HCT116 (cell line): ENCODE results near the gene VEGFA. TPM values are rescaled to one million over a fixed set of nuclear protein-coding genes. Genes with fewer than 3 reads are reported as not detected.
A peak's percentile ranks its signal among the peaks of the same experiment; 100 is the strongest.

Experiments
- ATAC-seq: fragments of 200-7000 bp; cut with Tn5 transposase; 2 replicates; pipeline ENCODE4 v1.9.1; 2020; ENCODE audit warnings: mild to moderate bottlenecking, moderate library complexity
- BruUV-seq: library from RNA; stranded (reverse); fragments of 400-500 nt; replicated peaks from 2 replicates; lab custom pipeline; 2021; lab: Mats Ljungman, UMichigan
- CTCF ChIA-PET: fragments of 300-600 bp; sonication (Branson Sonifier 250); formaldehyde crosslinking; loops from one replicate; lab custom pipeline; 2021; ENCODE audit warnings: antibody characterized with exemption; lab: Charles Lee
- POLR2A ChIA-PET: fragments of 300-600, 350-600 bp; sonication (Branson Sonifier 250); formaldehyde crosslinking; loops from one replicate; lab custom pipeline; 2021; ENCODE audit warnings: antibody characterized with exemption; lab: Charles Lee
- RAD21 ChIA-PET, 2 experiments: fragments of 300-600 bp; sonication (Branson Sonifier 250); formaldehyde crosslinking; loops; one replicate each; lab custom pipeline; 2023; ENCODE audit warnings: low total read pairs in 2 of 2; ENCODE audit not compliant: uncharacterized antibody in 2 of 2, unreplicated experiment in 2 of 2, low non-redundant PET in 1 of 2; lab: Charles Lee
- DNase-seq: peaks from one replicate; pipeline ENCODE4 v3.0.0-alpha.2; 2010; ENCODE audit warnings: low read depth, low spot score
- H2AFZ ChIP-seq: fragments of 200-600 bp; shearing (Covaris generic), sonication (generic); 2 replicates; pipeline ENCODE4 v1.6.1; 2017; ENCODE audit warnings: low read depth, mixed run types, mixed read lengths, antibody characterized with exemption, low read length; ENCODE audit not compliant: poor library complexity, severe bottlenecking
- H3K27ac ChIP-seq: 2 replicates; pipeline ENCODE4 v1.5.1; 2012; ENCODE audit warnings: low read depth, low read length
- H3K27me3 ChIP-seq: fragments of 200-600 bp; sonication (generic); 2 replicates; pipeline ENCODE4 v1.6.1; 2016; ENCODE audit warnings: mixed run types, low read length, mixed read lengths; ENCODE audit not compliant: insufficient read depth
- H3K36me3 ChIP-seq, 2 experiments: fragments of 200-500 bp in 1 of 2; fragments of 200-600 bp in 1 of 2; sonication (Bioruptor generic) in 1 of 2; sonication (generic) in 1 of 2; 2 replicates each; pipeline versions ENCODE4 v1.5.1 to v1.6.1; 2014 to 2016; ENCODE audit warnings: low read length in 2 of 2, inconsistent platforms in 1 of 2, mixed read lengths in 1 of 2, mixed run types in 1 of 2; ENCODE audit not compliant: insufficient read depth in 2 of 2, control insufficient read depth in 1 of 2
- H3K4me1 ChIP-seq, 2 experiments: fragments of 200-600 bp in 1 of 2; sonication (generic) in 1 of 2; 2 replicates each; pipeline versions ENCODE4 v1.5.1 to v1.6.1; 2012 to 2017; ENCODE audit warnings: low read length in 2 of 2, inconsistent platforms in 1 of 2, mild to moderate bottlenecking in 1 of 2, mixed read lengths in 1 of 2, mixed run types in 1 of 2, moderate library complexity in 1 of 2; ENCODE audit not compliant: insufficient read depth in 2 of 2, control insufficient read depth in 1 of 2
- H3K4me2 ChIP-seq: fragments of 200-600 bp; sonication (generic); 2 replicates; pipeline ENCODE4 v1.6.1; 2017; ENCODE audit warnings: mixed run types, low read length, mixed read lengths
- H3K4me3 ChIP-seq, 2 experiments: fragments of 200-600 bp in 1 of 2; sonication (generic) in 1 of 2; replicated peaks in 1 of 2; 2 replicates each; pipeline ENCODE4 v1.5.1; 2011 to 2016; ENCODE audit warnings: low read length in 2 of 2, control low read depth in 1 of 2, low read depth in 1 of 2, mild to moderate bottlenecking in 1 of 2, mixed read lengths in 1 of 2, mixed run types in 1 of 2
- H3K79me2 ChIP-seq: fragments of 200-600 bp; sonication (generic); 2 replicates; pipeline ENCODE4 v1.6.1; 2017; ENCODE audit warnings: mild to moderate bottlenecking, mixed run types, low read length, moderate library complexity, mixed read lengths; ENCODE audit not compliant: insufficient read depth
- H3K9ac ChIP-seq: fragments of 200-600 bp; sonication (generic); 2 replicates; pipeline ENCODE4 v1.6.1; 2016; ENCODE audit warnings: low read length, mixed read lengths
- H3K9me2 ChIP-seq: fragments of 200-600 bp; sonication (generic), shearing (Covaris generic); 2 replicates; pipeline ENCODE4 v1.6.1; 2017; ENCODE audit warnings: mixed run types, mild to moderate bottlenecking, moderate library complexity; ENCODE audit not compliant: insufficient read depth
- H3K9me3 ChIP-seq, 2 experiments: fragments of 200-500 bp in 1 of 2; fragments of 200-600 bp in 1 of 2; sonication (Bioruptor generic) in 1 of 2; sonication (generic) in 1 of 2; 2 replicates each; pipeline ENCODE4 v1.6.1; 2014 to 2017; ENCODE audit warnings: low read length in 2 of 2, mixed read lengths in 2 of 2, inconsistent platforms in 1 of 2, low read depth in 1 of 2, mild to moderate bottlenecking in 1 of 2, mixed run types in 1 of 2, moderate library complexity in 1 of 2; ENCODE audit not compliant: control insufficient read depth in 1 of 2, insufficient read depth in 1 of 2
- H4K20me1 ChIP-seq: fragments of 200-600 bp; sonication (generic), shearing (Covaris generic); 2 replicates; pipeline ENCODE4 v1.6.1; 2017; ENCODE audit warnings: mixed run types, mild to moderate bottlenecking, moderate library complexity; ENCODE audit not compliant: insufficient read depth
- ELF1 ChIP-seq: IDR thresholded peaks from 2 replicates; pipeline ENCODE4 v1.6.1; 2012; ENCODE audit warnings: low read depth, borderline replicate concordance
- EZH2 ChIP-seq: fragments of 200-600 bp; sonication (generic); IDR thresholded peaks from 2 replicates; pipeline ENCODE4 v1.6.1; 2017; ENCODE audit warnings: antibody characterized with exemption, mixed run types
- FOSL1 ChIP-seq: IDR thresholded peaks from 2 replicates; pipeline ENCODE4 v1.6.1; 2012; ENCODE audit warnings: low read depth
- POLR2AphosphoS5 ChIP-seq: IDR thresholded peaks from 2 replicates; pipeline ENCODE4 v1.6.1; 2011; ENCODE audit warnings: mild to moderate bottlenecking, low read depth, low read length, moderate library complexity
- SIN3A ChIP-seq: IDR thresholded peaks from 2 replicates; pipeline ENCODE4 v1.6.1; 2012; ENCODE audit warnings: low read depth
- SP1 ChIP-seq: IDR thresholded peaks from 2 replicates; pipeline ENCODE4 v1.6.1; 2012; ENCODE audit warnings: low read depth
- intact Hi-C: fragments of 100-400 bp; cut with micrococcal nuclease; formaldehyde crosslinking; loops from 2 replicates; pipeline ENCODE4 v1.10.0; 2022
- total RNA-seq: library from RNA; stranded (reverse); gene quantifications from one replicate; pipeline ENCODE4 v1.2.1, GENCODE V29; 2021; ENCODE audit not compliant: unreplicated experiment
- TF ChIP-seq, protein P1 (sequence below), 3 experiments: fragments of 200-600 bp in 1 of 3; sonication (generic) in 1 of 3; IDR thresholded peaks in 2 of 3; conservative IDR thresholded peaks in 1 of 3; 2 replicates each; pipeline ENCODE4 v1.5.1; 2012 to 2017; ENCODE audit warnings: low read depth in 2 of 3, low read length in 2 of 3, antibody characterized with exemption in 1 of 3, borderline replicate concordance in 1 of 3, control low read depth in 1 of 3, mild to moderate bottlenecking in 1 of 3, mixed read lengths in 1 of 3, mixed run types in 1 of 3, moderate library complexity in 1 of 3; ENCODE audit not compliant: insufficient read depth in 1 of 3
- TF ChIP-seq, protein P2 (sequence below): IDR thresholded peaks from 2 replicates; pipeline ENCODE4 v1.6.1; 2012; ENCODE audit warnings: low read depth
- TF ChIP-seq, protein P3 (sequence below): IDR thresholded peaks from 2 replicates; pipeline ENCODE4 v1.6.1; 2011; ENCODE audit warnings: mild to moderate bottlenecking, low read length, moderate library complexity; ENCODE audit not compliant: insufficient replicate concordance; ENCODE audit errors: extremely low read depth

Gene VEGFA
- total RNA-seq, 1 experiment from 2014 or later, result 112 TPM

DNA sequence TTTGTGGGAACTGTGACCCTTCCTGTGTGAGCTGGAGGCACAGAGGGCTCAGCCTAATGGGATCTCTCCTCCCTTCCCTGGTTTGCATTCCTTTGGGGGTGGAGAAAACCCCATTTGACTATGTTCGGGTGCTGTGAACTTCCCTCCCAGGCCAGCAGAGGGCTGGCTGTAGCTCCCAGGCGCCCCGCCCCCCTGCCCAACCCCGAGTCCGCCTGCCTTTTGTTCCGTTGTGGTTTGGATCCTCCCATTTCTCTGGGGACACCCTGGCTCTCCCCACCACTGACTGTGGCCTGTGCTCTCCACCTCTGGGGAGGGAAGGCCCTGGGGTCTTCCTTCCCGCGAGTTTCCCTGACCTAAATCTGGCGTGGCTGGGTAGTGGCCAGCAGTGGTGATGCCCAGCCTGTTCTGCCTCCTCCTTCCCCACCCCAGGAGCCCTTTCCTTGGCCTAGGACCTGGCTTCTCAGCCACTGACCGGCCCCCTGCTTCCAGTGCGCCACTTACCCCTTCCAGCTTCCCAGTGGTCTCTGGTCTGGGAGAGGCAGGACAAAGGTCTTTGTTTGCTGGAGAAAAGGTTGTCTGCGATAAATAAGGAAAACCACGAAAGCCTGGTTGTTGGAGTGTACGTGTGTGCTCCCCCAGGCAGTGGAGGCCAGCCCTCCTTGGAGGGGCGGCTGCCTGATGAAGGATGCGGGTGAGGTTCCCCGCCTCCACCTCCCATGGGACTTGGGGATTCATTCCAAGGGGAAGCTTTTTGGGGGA is 4.9 kb downstream of the VEGFA start:
- TF ChIP-seq SP1 (no peak), FOSL1 (no peak), POLR2AphosphoS5 (no peak; the same call in 1 of the 2 replicates), EZH2 (no peak)
- TF ChIP-seq, protein P1, sequence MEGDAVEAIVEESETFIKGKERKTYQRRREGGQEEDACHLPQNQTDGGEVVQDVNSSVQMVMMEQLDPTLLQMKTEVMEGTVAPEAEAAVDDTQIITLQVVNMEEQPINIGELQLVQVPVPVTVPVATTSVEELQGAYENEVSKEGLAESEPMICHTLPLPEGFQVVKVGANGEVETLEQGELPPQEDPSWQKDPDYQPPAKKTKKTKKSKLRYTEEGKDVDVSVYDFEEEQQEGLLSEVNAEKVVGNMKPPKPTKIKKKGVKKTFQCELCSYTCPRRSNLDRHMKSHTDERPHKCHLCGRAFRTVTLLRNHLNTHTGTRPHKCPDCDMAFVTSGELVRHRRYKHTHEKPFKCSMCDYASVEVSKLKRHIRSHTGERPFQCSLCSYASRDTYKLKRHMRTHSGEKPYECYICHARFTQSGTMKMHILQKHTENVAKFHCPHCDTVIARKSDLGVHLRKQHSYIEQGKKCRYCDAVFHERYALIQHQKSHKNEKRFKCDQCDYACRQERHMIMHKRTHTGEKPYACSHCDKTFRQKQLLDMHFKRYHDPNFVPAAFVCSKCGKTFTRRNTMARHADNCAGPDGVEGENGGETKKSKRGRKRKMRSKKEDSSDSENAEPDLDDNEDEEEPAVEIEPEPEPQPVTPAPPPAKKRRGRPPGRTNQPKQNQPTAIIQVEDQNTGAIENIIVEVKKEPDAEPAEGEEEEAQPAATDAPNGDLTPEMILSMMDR (IDR thresholded peaks at IDR 0.05 in 2 of 3, conservative IDR thresholded peaks at IDR 0.05 in 1 of 3; ENCODE audit: borderline replicate concordance in 1 of 3, insufficient read depth in 1 of 3, low read depth in 2 of 3, low read length in 2 of 3), result peak in 2 of 3 experiments; percentile 77 to 84; a peak in 4 of 6 replicates
- RAD21 ChIA-PET, result no interaction called here
- Histone ChIP-seq H3K9me3 (no peaks in the 10 kb centered on the region), H3K4me2 (peak overlapping the region; percentile 88), H3K27me3 (no peaks in the 10 kb centered on the region), H3K9me2 (no peaks in the 10 kb centered on the region), H3K79me2 (peaks cover 93% of the 10 kb centered on the region), H3K27ac (peak overlapping the region; percentile 58), H4K20me1 (no peaks in the 10 kb centered on the region), H2AFZ (no peak overlapping the region), H3K4me1 (peaks cover 38 to 43% of the 10 kb centered on the region in 2 experiments), H3K9ac (0 out of 2 replicates have a peak overlapping the region, but pooled peaks have one; percentile 4), H3K36me3 (peaks cover 24 to 42% of the 10 kb centered on the region in 2 experiments), H3K4me3 (no peak overlapping the region)
- intact Hi-C loops, result loop anchor here (5.0 kb wide), 2 partner anchors 62 to 148 kb away; partner anchors contain the start of gene GTPBP2
- POLR2A ChIA-PET, result interaction anchor here (0.9 to 1.4 kb wide), 4 partner anchors 11 to 304 kb away, joined by 3 to 5 read pairs (median 4); no protein-coding TSS in a partner anchor
- BruUV-seq, result no TSS peak
- DNase-seq (no peak), ATAC-seq (peak; percentile 21)
- CTCF ChIA-PET, result interaction anchor here (0.9 to 2.8 kb wide), 11 partner anchors 11 to 304 kb away, joined by 3 to 18 read pairs (median 5); no protein-coding TSS in a partner anchor

DNA sequence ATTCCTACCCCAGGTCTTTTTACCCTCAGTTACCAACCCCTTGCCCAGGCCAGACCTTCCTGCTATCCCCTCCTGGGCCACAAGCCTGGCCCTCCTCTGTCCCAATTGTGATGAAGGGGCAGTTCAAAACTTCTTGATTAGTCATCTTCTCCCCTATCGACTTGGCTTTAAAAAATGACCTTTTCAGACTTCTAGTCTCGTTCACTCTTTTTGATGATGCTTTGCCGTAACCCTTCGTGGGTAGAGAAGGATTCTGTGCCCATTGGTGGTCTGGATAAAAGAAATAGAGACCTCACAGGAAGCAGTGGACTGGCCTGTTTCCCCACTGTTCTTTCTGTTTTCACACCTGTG is 5.5 kb downstream of the VEGFA start:
- ChIA-PET POLR2A (no interaction called here), CTCF (interaction anchor here (1.3 to 1.8 kb wide), 2 partner anchors 21 to 41 kb away, joined by 4 to 6 read pairs; no protein-coding TSS in a partner anchor), RAD21 (no interaction called here)
- Histone ChIP-seq H3K36me3 (peaks cover 24 to 48% of the 10 kb centered on the region in 2 experiments), H3K27me3 (no peaks in the 10 kb centered on the region), H4K20me1 (no peaks in the 10 kb centered on the region), H3K9me2 (no peaks in the 10 kb centered on the region), H3K4me1 (peaks cover 38 to 43% of the 10 kb centered on the region in 2 experiments), H3K4me3 (no peak overlapping the region), H3K79me2 (peaks cover 89% of the 10 kb centered on the region), H3K9ac (no peak overlapping the region), H3K9me3 (no peaks in the 10 kb centered on the region), H3K27ac (peak overlapping the region; percentile 58; the same call in 1 of the 2 replicates), H2AFZ (no peak overlapping the region), H3K4me2 (peak overlapping the region; percentile 88; the same call in 1 of the 2 replicates)
- no peak for ATAC-seq
- no peak for DNase-seq
- intact Hi-C loops, result no loop called here
- no TSS peak for BruUV-seq
- TF ChIP-seq, protein P2, sequence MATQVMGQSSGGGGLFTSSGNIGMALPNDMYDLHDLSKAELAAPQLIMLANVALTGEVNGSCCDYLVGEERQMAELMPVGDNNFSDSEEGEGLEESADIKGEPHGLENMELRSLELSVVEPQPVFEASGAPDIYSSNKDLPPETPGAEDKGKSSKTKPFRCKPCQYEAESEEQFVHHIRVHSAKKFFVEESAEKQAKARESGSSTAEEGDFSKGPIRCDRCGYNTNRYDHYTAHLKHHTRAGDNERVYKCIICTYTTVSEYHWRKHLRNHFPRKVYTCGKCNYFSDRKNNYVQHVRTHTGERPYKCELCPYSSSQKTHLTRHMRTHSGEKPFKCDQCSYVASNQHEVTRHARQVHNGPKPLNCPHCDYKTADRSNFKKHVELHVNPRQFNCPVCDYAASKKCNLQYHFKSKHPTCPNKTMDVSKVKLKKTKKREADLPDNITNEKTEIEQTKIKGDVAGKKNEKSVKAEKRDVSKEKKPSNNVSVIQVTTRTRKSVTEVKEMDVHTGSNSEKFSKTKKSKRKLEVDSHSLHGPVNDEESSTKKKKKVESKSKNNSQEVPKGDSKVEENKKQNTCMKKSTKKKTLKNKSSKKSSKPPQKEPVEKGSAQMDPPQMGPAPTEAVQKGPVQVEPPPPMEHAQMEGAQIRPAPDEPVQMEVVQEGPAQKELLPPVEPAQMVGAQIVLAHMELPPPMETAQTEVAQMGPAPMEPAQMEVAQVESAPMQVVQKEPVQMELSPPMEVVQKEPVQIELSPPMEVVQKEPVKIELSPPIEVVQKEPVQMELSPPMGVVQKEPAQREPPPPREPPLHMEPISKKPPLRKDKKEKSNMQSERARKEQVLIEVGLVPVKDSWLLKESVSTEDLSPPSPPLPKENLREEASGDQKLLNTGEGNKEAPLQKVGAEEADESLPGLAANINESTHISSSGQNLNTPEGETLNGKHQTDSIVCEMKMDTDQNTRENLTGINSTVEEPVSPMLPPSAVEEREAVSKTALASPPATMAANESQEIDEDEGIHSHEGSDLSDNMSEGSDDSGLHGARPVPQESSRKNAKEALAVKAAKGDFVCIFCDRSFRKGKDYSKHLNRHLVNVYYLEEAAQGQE, result no peak
- no peak for TF ChIP-seq ELF1
- no peak for TF ChIP-seq POLR2AphosphoS5
- TF ChIP-seq SIN3A, result no peak
- TF ChIP-seq, protein P3, sequence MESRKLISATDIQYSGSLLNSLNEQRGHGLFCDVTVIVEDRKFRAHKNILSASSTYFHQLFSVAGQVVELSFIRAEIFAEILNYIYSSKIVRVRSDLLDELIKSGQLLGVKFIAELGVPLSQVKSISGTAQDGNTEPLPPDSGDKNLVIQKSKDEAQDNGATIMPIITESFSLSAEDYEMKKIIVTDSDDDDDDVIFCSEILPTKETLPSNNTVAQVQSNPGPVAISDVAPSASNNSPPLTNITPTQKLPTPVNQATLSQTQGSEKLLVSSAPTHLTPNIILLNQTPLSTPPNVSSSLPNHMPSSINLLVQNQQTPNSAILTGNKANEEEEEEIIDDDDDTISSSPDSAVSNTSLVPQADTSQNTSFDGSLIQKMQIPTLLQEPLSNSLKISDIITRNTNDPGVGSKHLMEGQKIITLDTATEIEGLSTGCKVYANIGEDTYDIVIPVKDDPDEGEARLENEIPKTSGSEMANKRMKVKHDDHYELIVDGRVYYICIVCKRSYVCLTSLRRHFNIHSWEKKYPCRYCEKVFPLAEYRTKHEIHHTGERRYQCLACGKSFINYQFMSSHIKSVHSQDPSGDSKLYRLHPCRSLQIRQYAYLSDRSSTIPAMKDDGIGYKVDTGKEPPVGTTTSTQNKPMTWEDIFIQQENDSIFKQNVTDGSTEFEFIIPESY, result no peak
